Prostate gland (tissue), 2 donors: Measurements from ENCODE around the gene GLUD2. TPM values are rescaled to one million over a fixed set of nuclear protein-coding genes. Genes with fewer than 3 reads are reported as not detected.

Experiments
- DNase-seq: peaks from one replicate; pipeline ENCODE4 v3.0.0-alpha.2; 2019; ENCODE audit warnings: low spot score
- H3K27ac ChIP-seq, 2 donors: fragments of 200-600 bp; sonication (generic); 2 replicates each; pipeline ENCODE4 v1.5.1; 2017 to 2019
- H3K27me3 ChIP-seq: fragments of 200-600 bp; sonication (generic); replicated peaks from 2 replicates; pipeline ENCODE4 v1.5.1; 2019; ENCODE audit not compliant: insufficient read depth
- H3K36me3 ChIP-seq, 2 donors: fragments of 200-600 bp; sonication (generic); 1 replicate in 1 of 2; 2 replicates in 1 of 2; pipeline versions ENCODE4 v1.5.1 to v1.8.1; 2017 to 2019
- H3K4me1 ChIP-seq: fragments of 200-600 bp; sonication (generic); replicated peaks from 2 replicates; pipeline ENCODE4 v1.5.1; 2019
- H3K4me3 ChIP-seq, 2 donors: fragments of 200-600 bp; sonication (generic); 2 replicates each; pipeline ENCODE4 v1.5.1; 2017 to 2019
- H3K9me3 ChIP-seq: fragments of 200-600 bp; sonication (generic); 2 replicates; pipeline ENCODE4 v1.5.1; 2017
- POLR2A ChIP-seq: fragments of 450-650 bp; IDR thresholded peaks from one replicate; pipeline ENCODE4 v1.6.1; 2016; ENCODE audit warnings: antibody characterized with exemption, mild to moderate bottlenecking
- POLR2AphosphoS5 ChIP-seq: sonication (generic); formaldehyde crosslinking; IDR thresholded peaks from one replicate; pipeline ENCODE4 v1.6.1; 2017; ENCODE audit warnings: antibody characterized with exemption
- WGBS: methylation state at CpG from one replicate; pipeline ENCODE4 v1.1.5; 2018; 5-methylcytosine and 5-hydroxymethylcytosine counted together
- intact Hi-C: fragments of 100-400 bp; cut with DNase I; formaldehyde crosslinking; loops from one replicate; pipeline ENCODE4 v1.14.2; 2022
- total RNA-seq, 2 donors: library from RNA; depleted of rRNA; stranded (reverse); fragments of >200 nt; gene quantifications; one replicate each; pipeline ENCODE4 v1.1.0, GENCODE V29; 2016
- TF ChIP-seq, protein P1 (sequence below), 4 experiments: fragments of 200-600 bp in 2 of 4; fragments of 450-650 bp in 2 of 4; sonication (generic) in 2 of 4; IDR thresholded peaks; 1 replicate in 3 of 4; 2 replicates in 1 of 4; pipeline ENCODE4 v1.5.1; 2016 to 2019; ENCODE audit warnings: antibody characterized with exemption in 4 of 4, mild to moderate bottlenecking in 2 of 4, moderate library complexity in 2 of 4

Gene GLUD2
- total RNA-seq, 2 donors from 2014 or later: 0.64 to 111 TPM

DNA sequence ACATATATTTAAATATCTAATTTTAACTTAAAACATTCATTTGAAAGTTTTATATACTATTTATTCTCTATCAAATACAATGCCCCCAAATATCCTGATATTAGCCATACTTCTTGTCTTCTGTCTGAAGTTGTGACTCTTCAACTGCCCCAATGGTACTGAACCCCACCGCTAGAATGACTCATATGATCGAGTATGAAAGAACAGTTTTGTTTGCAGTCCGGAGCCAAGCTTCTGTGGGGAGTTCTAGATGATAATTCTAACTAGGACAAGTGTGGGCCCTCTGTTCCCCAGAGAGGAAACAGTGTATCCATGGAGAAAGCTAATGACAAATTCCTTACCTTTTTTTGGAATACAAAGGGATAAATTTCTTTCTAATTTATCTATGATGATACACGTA lies 37.2 kb upstream of the GLUD2 start:
- Histone ChIP-seq H3K36me3 (no peaks in the 10 kb centered on the region), H3K27me3 (no peaks in the 10 kb centered on the region), H3K27ac (no peak overlapping the region), H3K9me3 (no peaks in the 10 kb centered on the region), H3K4me3 (no peak overlapping the region), H3K4me1 (no peaks in the 10 kb centered on the region)
- no peak for DNase-seq
- intact Hi-C loops: no loop called here
- WGBS: 61% methylated on average over 4 of the region's 4 CpGs
- TF ChIP-seq POLR2A (no peak), POLR2AphosphoS5 (no peak)
- TF ChIP-seq, protein P1, sequence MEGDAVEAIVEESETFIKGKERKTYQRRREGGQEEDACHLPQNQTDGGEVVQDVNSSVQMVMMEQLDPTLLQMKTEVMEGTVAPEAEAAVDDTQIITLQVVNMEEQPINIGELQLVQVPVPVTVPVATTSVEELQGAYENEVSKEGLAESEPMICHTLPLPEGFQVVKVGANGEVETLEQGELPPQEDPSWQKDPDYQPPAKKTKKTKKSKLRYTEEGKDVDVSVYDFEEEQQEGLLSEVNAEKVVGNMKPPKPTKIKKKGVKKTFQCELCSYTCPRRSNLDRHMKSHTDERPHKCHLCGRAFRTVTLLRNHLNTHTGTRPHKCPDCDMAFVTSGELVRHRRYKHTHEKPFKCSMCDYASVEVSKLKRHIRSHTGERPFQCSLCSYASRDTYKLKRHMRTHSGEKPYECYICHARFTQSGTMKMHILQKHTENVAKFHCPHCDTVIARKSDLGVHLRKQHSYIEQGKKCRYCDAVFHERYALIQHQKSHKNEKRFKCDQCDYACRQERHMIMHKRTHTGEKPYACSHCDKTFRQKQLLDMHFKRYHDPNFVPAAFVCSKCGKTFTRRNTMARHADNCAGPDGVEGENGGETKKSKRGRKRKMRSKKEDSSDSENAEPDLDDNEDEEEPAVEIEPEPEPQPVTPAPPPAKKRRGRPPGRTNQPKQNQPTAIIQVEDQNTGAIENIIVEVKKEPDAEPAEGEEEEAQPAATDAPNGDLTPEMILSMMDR (IDR thresholded peaks at IDR 0.05): no peak

DNA sequence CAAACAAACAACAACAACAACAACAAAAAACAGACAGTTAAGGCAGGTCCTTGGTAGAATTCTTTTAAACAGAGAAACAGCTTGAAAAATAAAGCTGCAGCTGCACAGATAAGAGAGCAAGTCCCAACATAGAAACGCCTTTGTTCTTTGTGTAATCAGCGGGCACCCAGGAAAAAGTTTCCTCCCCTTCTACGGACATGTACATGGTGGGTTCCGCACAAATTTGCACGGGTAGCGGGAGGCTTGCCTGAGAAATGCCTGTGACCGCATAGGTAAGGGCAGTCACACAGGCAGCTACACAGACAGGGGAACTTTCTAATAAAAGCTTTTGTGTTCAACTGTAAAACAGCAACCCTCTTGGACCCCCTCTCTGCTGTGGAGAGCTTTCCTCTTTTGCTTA lies 36.2 kb upstream of the GLUD2 start:
- Histone ChIP-seq H3K36me3 (no peaks in the 10 kb centered on the region), H3K9me3 (no peaks in the 10 kb centered on the region), H3K27me3 (no peaks in the 10 kb centered on the region), H3K4me3 (no peak overlapping the region), H3K27ac (no peak overlapping the region), H3K4me1 (no peaks in the 10 kb centered on the region)
- intact Hi-C loops: no loop called here
- no peak for TF ChIP-seq POLR2AphosphoS5
- TF ChIP-seq POLR2A: no peak
- TF ChIP-seq, protein P1 (IDR thresholded peaks at IDR 0.05): no peak
- DNase-seq: no peak
- 44% methylated on average over 7 of the region's 7 CpGs for WGBS

DNA sequence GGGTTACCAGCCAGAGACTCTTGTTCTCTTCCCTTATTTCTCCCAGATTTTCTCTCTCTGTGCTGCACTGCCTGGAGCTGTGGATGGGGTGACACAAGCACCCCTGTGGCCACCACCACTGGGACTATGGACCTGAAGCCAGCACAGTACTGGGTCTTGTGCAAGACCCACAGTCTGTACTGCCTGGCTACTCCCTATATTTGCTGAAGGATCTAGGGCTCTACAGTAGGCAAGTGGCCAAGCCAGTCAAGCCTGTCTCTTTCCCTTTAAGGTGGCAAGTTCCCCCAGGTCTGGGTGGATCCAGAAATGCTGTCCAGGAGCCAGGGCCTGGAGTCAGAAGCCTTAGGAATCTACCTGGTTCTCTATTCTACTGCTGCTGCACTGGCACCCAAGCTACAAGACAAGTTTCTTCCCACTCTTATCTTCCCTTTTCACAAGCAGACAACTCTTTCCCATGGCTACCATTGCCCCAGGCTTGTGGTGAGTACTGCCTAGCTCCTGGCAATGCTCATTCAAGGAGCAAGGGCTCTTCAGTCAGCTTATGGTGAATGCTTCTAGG lies 33.4 kb upstream of the GLUD2 start:
- DNase-seq: no peak
- H3K4me3 ChIP-seq: no peak overlapping the region
- TF ChIP-seq, protein P1 (IDR thresholded peaks at IDR 0.05): no peak
- TF ChIP-seq POLR2AphosphoS5 (no peak), POLR2A (no peak)
- H3K27ac ChIP-seq: no peak overlapping the region
- H3K27me3 ChIP-seq: no peaks in the 10 kb centered on the region
- no peaks in the 10 kb centered on the region for H3K9me3 ChIP-seq
- intact Hi-C loops: no loop called here
- H3K36me3 ChIP-seq: no peaks in the 10 kb centered on the region
- no peaks in the 10 kb centered on the region for H3K4me1 ChIP-seq

DNA sequence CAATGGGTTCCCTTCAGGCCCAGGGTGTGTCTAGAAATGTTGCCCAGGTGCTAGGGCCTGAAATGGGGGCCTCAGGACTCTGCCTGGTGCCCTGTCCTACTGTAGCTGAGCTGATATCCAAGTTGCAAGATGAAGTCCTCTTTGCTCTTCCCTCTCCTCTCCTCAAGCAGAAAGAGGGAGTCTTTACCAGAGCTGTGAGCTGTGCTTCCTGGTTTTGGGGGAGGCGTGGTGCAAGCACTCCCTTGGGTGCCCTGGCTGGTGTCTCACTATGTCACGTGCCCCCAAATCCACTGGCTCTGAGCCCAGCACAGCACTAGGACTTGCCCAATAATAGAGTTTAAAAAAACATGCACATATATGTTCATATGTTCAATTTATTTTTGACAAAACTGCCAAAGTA lies 32.6 kb upstream of the GLUD2 start:
- no peaks in the 10 kb centered on the region for H3K4me1 ChIP-seq
- intact Hi-C loops: no loop called here
- no peak overlapping the region for H3K27ac ChIP-seq
- H3K9me3 ChIP-seq: no peaks in the 10 kb centered on the region
- H3K36me3 ChIP-seq: no peaks in the 10 kb centered on the region
- DNase-seq: no peak
- TF ChIP-seq, protein P1 (IDR thresholded peaks at IDR 0.05): no peak
- TF ChIP-seq POLR2A: no peak
- TF ChIP-seq POLR2AphosphoS5: no peak
- H3K27me3 ChIP-seq: no peaks in the 10 kb centered on the region
- WGBS: 100% methylated on average over 1 of the region's 2 CpGs
- H3K4me3 ChIP-seq: no peak overlapping the region

DNA sequence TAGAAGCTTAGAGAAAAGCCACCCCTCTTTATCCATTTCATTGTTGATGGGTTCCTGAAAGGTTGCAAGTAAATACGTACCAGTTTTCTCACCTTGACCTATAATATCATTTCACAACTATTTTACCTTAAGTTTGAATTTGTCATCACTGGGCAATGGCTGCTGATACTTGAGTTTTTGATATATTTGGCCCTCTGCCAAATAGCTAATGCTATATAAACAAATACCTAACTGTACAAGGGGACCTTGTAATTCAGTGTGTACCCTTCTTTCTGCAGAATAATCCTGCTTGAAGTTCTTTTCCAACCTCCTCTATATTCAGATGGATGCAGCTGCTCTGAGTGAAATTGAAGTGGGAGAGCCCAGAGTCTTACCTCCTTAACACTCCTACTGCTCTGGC lies 19.0 kb upstream of the GLUD2 start:
- Histone ChIP-seq H3K27me3 (no peaks in the 10 kb centered on the region), H3K4me3 (no peak overlapping the region), H3K4me1 (no peaks in the 10 kb centered on the region), H3K9me3 (no peaks in the 10 kb centered on the region), H3K27ac (no peak overlapping the region), H3K36me3 (no peaks in the 10 kb centered on the region)
- TF ChIP-seq, protein P1 (IDR thresholded peaks at IDR 0.05): no peak
- TF ChIP-seq POLR2A (no peak), POLR2AphosphoS5 (no peak)
- intact Hi-C loops: no loop called here
- WGBS: 40% methylated on average over 1 of the region's 1 CpG
- DNase-seq: no peak
